Nephron progenitor cell (in vitro differentiated cells): ENCODE measurements around the gene CNOT6.

Experiments used
- DNase-seq: peaks from one replicate; pipeline ENCODE4 v3.0.0; 2021
- H3K27ac Mint-ChIP-seq: 2 replicates; pipeline ENCODE4 v1.8.0; 2021; ENCODE audit warnings: mild to moderate bottlenecking, moderate library complexity, mixed read lengths
- H3K27me3 Mint-ChIP-seq: 2 replicates; pipeline ENCODE4 v1.8.0; 2021; ENCODE audit warnings: mild to moderate bottlenecking, low read depth, mixed read lengths; ENCODE audit not compliant: poor library complexity
- H3K36me3 Mint-ChIP-seq: 2 replicates; pipeline ENCODE4 v1.8.0; 2021; ENCODE audit warnings: low read depth, mixed read lengths
- H3K4me1 Mint-ChIP-seq: 2 replicates; pipeline ENCODE4 v1.8.0; 2021; ENCODE audit warnings: mixed read lengths
- H3K4me3 Mint-ChIP-seq: 2 replicates; pipeline ENCODE4 v1.8.0; 2021; ENCODE audit warnings: mild to moderate bottlenecking, moderate library complexity, mixed read lengths
- H3K9me3 Mint-ChIP-seq: 2 replicates; pipeline ENCODE4 v1.8.0; 2021; ENCODE audit warnings: mild to moderate bottlenecking, moderate library complexity, mixed read lengths
- TF ChIP-seq, protein P1 (sequence below): fragments of 200-600 bp; sonication (generic); IDR thresholded peaks from 2 replicates; pipeline ENCODE4 v1.5.0; 2021; ENCODE audit warnings: antibody characterized with exemption

Gene CNOT6

DNA sequence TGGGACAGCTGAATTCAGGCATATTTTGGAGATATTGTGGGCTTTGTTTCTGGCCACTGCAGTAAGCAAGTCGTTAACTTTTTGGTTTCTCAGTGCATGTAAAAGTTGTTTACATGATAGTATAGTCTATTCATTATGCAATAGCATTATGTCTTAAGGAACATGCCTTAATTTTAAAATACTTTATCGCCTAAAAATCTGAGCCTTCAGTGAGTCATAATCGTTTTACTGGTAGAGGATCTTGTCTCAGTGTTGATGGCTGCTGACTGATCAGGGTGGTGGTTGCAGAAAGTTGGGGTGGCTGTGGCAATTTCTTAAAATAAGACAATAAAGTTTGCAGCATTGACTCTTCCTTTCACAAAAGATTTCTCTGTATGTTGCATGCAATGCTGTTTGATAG is 92.0 kb downstream of the CNOT6 start:
- Mint-ChIP-seq H3K36me3 (peaks cover 6% of the 10 kb centered on the region), H3K4me3 (no peak overlapping the region), H3K27ac (no peak overlapping the region), H3K4me1 (peaks cover 25% of the 10 kb centered on the region), H3K9me3 (peaks cover 38% of the 10 kb centered on the region), H3K27me3 (peaks cover 59% of the 10 kb centered on the region)
- TF ChIP-seq, protein P1, sequence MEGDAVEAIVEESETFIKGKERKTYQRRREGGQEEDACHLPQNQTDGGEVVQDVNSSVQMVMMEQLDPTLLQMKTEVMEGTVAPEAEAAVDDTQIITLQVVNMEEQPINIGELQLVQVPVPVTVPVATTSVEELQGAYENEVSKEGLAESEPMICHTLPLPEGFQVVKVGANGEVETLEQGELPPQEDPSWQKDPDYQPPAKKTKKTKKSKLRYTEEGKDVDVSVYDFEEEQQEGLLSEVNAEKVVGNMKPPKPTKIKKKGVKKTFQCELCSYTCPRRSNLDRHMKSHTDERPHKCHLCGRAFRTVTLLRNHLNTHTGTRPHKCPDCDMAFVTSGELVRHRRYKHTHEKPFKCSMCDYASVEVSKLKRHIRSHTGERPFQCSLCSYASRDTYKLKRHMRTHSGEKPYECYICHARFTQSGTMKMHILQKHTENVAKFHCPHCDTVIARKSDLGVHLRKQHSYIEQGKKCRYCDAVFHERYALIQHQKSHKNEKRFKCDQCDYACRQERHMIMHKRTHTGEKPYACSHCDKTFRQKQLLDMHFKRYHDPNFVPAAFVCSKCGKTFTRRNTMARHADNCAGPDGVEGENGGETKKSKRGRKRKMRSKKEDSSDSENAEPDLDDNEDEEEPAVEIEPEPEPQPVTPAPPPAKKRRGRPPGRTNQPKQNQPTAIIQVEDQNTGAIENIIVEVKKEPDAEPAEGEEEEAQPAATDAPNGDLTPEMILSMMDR = no peak
- no peak for DNase-seq

DNA sequence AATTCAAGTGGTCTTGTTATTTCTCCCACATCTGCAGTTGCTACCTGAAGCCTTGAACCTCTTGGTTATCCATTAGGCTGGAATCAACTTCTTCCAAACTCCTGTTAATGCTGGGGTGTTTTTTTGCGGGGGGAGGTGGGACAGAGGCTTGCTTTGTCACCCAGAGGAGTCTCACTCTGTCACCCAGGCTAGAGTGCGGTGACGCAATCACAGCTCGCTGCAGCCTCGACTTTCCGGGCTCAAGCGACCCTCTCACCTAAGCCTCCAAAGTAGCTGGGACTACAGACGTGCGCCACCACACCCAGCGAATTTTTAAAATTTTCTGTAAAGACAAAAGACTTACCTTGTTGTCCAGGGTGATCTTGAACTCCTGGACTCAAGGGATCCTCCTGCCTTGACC is 92.7 kb downstream of the CNOT6 start:
- no peak for DNase-seq
- Mint-ChIP-seq H3K36me3 (peaks cover 6% of the 10 kb centered on the region), H3K4me3 (no peak overlapping the region), H3K9me3 (peaks cover 38% of the 10 kb centered on the region), H3K27me3 (peaks cover 61% of the 10 kb centered on the region), H3K27ac (no peak overlapping the region), H3K4me1 (peaks cover 21% of the 10 kb centered on the region)
- TF ChIP-seq, protein P1 = no peak

DNA sequence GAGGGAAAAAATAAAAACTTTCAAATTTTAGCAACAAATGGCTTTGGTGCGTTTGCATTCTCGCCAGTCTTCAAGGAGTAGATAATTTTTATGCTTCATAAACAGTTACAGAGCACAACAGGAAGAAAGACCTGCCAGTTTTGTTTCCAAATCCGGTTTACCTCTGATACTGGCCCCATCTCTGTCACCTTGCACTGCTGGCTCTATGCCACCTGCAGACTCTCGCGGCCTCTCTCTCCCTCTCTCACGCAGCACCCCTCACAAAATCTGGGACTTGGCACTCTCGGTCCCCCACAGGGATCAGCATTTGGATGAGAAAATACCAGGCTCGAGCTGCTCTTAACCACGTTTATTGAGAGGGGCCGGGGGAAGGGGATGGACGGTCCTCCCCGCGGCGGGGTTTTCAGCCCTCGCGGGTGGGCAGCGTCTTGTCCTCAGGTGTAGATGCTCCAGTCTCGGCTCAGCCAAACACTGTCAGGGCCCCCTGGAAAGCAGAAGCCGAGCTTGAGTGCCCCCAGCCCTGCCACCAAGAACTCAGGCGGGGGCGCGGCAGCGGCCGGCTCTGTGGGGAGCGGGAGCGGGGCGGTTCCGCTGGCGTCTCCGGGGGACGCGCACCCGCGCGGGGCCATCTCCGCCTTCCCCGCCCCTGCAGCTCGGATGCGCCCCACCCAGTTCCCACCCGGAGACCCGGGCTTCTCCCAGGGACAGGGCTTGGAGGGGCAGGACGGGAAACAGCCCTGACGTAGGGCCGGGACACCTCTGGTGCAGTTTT is 95.8 kb downstream of the CNOT6 start:
- H3K4me3 Mint-ChIP-seq = peak overlapping the region; percentile 61
- TF ChIP-seq, protein P1 = no peak
- peaks cover 6% of the 10 kb centered on the region for H3K36me3 Mint-ChIP-seq
- H3K4me1 Mint-ChIP-seq = peaks cover 31% of the 10 kb centered on the region
- peaks cover 74% of the 10 kb centered on the region for H3K27me3 Mint-ChIP-seq
- no peak overlapping the region for H3K27ac Mint-ChIP-seq
- no peak for DNase-seq
- H3K9me3 Mint-ChIP-seq = peaks cover 23% of the 10 kb centered on the region

DNA sequence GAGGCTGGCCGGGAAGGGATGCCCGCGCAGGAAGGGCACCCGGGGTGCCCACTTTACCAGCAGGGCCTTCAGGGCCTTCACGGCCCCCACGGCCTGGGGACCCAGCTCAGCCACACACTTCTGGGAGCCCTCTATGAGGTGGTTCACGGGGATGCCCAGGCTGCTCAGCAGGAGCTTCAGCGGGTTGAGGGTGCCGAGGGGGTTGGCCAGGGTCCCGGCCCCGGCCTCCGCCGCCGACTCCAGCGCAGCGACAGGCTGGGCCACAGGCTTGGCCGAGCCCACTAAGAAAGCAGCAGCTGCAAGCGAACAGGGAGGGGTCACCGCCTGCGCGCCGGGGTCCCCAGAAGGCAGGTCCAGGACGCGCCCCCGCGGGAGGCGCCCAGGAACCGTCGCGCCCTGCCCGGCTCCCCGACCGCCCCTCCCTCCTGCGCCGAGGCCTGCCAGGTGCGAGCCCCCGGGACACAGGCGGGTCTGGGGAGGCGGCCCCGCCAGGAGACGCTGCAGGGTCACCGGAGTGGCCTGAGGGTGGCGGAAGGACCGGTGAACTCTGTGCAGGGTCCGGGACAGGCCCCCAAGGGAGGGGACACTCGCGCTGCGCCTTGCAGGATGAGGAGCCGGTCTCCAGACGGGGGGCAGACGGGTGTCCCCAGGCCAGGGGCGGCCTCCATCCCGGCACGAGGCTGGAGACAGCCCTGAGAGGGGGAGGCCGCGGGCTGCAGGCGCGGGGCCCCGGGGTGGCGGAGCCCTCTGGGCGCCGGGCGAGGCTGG is 96.5 kb downstream of the CNOT6 start:
- DNase-seq = peak; percentile 53
- H3K36me3 Mint-ChIP-seq = peaks cover 6% of the 10 kb centered on the region
- H3K9me3 Mint-ChIP-seq = peaks cover 20% of the 10 kb centered on the region
- peaks cover 34% of the 10 kb centered on the region for H3K4me1 Mint-ChIP-seq
- H3K27me3 Mint-ChIP-seq = peaks cover 67% of the 10 kb centered on the region
- TF ChIP-seq, protein P1 = no peak
- H3K27ac Mint-ChIP-seq = no peak overlapping the region
- H3K4me3 Mint-ChIP-seq = peak overlapping the region; percentile 38

DNA sequence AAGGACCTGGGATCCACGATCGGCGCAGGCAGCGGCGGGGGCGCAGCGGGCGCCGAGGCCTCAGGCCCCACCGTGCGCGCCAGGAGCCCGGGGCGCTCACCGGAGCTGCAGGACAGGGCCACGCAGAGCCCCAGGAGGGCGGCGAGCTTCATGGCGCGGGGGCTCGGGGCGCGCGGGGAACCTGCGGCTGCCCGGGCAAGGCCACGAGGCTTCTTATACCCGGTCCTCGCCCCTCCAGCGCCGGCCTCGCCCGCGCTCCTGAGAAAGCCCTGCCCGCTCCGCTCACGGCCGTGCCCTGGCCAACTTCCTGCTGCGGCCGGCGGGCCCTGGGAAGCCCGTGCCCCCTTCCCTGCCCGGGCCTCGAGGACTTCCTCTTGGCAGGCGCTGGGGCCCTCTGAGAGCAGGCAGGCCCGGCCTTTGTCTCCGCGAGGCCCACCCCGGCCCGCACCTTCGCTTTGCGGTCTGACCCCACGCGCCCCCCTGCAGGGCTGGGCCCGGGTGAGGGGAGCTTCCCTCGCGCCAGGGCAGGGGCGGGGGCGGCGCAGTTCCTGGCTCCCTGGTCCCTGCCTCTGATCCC is 97.2 kb downstream of the CNOT6 start, which contains the start of gene SCGB3A1:
TSS of gene SCGB3A1 (minus strand) at position 189 of the 577 bp plus-strand sequence. CDS start at position 152, 37 bp downstream.
- DNase-seq = peak; percentile 35
- no peak within 1 kb of the TSS for H3K27ac Mint-ChIP-seq

More for the DNA sequence above, 97.2 kb downstream of the CNOT6 start, which contains the start of gene SCGB3A1:
- Mint-ChIP-seq H3K36me3 (peaks cover 6% of the 10 kb centered on the region), H3K27me3 (peaks cover 64% of the 10 kb centered on the region), H3K9me3 (peaks cover 18% of the 10 kb centered on the region), H3K4me1 (peaks cover 39% of the 10 kb centered on the region), H3K4me3 (peak within 1 kb of the TSS; percentile 75)
- TF ChIP-seq, protein P1 = no peak
